GM21381 (cell line): ENCODE results near the gene LRP1B.

Experiments
- ATAC-seq: cut with Tn5 transposase; IDR thresholded peaks from one replicate; pipeline ENCODE4 v1.9.1; 2021; ENCODE audit warnings: mild to moderate bottlenecking, moderate library complexity; ENCODE audit not compliant: unreplicated experiment

LRP1B gene

GRCh38 chr2:141492816-141493215 is 638.0 kb downstream of the LRP1B start:
- no peak for ATAC-seq

- no peak for ATAC-seq
Observed at GRCh38 chr2:141490886-141491285, 639.9 kb downstream of the LRP1B start.

GRCh38 chr2:141482697-141483096 is 648.1 kb downstream of the LRP1B start:
- ATAC-seq: no peak

GRCh38 chr2:141475801-141476200 is 655.0 kb downstream of the LRP1B start:
- ATAC-seq: no peak

GRCh38 chr2:141468761-141469160 is 662.1 kb downstream of the LRP1B start:
- no peak for ATAC-seq

- ATAC-seq: no peak
Observed at GRCh38 chr2:141467331-141467730, 663.5 kb downstream of the LRP1B start.

- no peak for ATAC-seq
Observed at GRCh38 chr2:141464995-141465394, 665.8 kb downstream of the LRP1B start.

- ATAC-seq: no peak
Observed at GRCh38 chr2:141458351-141458750, 672.5 kb downstream of the LRP1B start.

- ATAC-seq: no peak
Observed at GRCh38 chr2:141455877-141456276, 674.9 kb downstream of the LRP1B start.

GRCh38 chr2:141455211-141455826 is 675.5 kb downstream of the LRP1B start:
- no peak for ATAC-seq

- no peak for ATAC-seq
Observed at GRCh38 chr2:141440072-141440635, 690.7 kb downstream of the LRP1B start.

- no peak for ATAC-seq
Observed at GRCh38 chr2:141439524-141439923, 691.3 kb downstream of the LRP1B start.

GRCh38 chr2:141438536-141438935 is 692.3 kb downstream of the LRP1B start:
- ATAC-seq: no peak

GRCh38 chr2:141437521-141437920 is 693.3 kb downstream of the LRP1B start:
- ATAC-seq: no peak

- no peak for ATAC-seq
Observed at GRCh38 chr2:141423124-141423523, 707.7 kb downstream of the LRP1B start.

- no peak for ATAC-seq
Observed at GRCh38 chr2:141417246-141417797, 713.5 kb downstream of the LRP1B start.

GRCh38 chr2:141411419-141411818 is 719.4 kb downstream of the LRP1B start:
- no peak for ATAC-seq

GRCh38 chr2:141399270-141399669 is 731.5 kb downstream of the LRP1B start:
- ATAC-seq: no peak

- ATAC-seq: no peak
Observed at GRCh38 chr2:141393214-141393545, 737.6 kb downstream of the LRP1B start.

- no peak for ATAC-seq
Observed at GRCh38 chr2:141392517-141393213, 738.2 kb downstream of the LRP1B start.

- ATAC-seq: no peak
Observed at GRCh38 chr2:141386168-141386567, 744.6 kb downstream of the LRP1B start.

- no peak for ATAC-seq
Observed at GRCh38 chr2:141384676-141385075, 746.1 kb downstream of the LRP1B start.
